ENCODE data around the gene IQSEC1. TPM values are rescaled to one million over a fixed set of nuclear protein-coding genes. Genes with fewer than 3 reads are reported as not detected.
"Not testable (repeated sequence)": the region's sequence is repeated elsewhere in the genome, so short reads cannot be mapped to it uniquely, and the experiment has no call there.

The IQSEC1 gene
- polyA plus RNA-seq, 3 donors = 29.8 to 35.8 (median 35.5) TPM

DNA sequence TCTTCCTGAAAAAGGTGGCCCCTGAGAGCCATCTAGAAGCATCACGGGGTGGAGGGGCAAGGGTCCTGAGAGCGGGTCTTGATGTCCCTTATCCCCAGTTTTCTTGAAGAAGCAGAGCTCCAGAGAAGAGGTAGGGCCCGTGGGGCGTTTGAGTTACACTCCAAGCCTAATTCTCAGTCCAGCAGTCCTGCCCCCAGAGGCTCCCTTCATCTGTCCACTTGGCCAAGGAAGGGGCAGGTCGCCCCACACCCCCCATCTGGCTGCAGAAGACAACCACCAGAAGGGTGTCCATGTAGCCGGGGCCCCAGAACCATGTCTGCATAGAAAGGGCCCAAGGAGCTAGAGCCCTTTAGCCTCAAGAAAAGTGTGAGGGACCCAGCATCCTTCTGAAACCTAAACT is 206.4 kb downstream of the IQSEC1 start:
- no peak for DNase-seq (ENCODE audit: extremely low read depth in 1 of 11, low read depth in 9 of 11, low spot score in 4 of 11)

DNA sequence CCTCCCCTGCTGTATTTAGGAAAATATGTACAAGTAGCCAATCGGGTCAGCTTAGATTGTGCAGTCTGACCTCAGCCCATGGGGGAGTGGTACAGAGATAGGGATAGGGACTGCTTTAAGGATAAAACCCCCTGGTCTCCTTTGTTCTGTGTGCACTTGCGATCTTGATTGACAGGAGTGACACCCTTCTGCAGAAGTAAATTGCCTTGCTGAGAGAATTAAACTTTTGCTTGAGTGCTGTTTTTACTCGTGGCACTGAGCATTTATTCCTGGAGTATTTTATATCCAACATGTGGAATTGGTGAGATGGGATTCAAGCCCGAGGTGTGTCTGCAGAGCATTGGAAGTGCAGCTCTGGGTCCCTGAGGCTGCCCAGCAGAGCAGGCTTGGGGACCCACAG is 208.0 kb downstream of the IQSEC1 start:
- DNase-seq (ENCODE audit: extremely low read depth in 1 of 11, low read depth in 9 of 11, low spot score in 4 of 11) = no peak

DNA sequence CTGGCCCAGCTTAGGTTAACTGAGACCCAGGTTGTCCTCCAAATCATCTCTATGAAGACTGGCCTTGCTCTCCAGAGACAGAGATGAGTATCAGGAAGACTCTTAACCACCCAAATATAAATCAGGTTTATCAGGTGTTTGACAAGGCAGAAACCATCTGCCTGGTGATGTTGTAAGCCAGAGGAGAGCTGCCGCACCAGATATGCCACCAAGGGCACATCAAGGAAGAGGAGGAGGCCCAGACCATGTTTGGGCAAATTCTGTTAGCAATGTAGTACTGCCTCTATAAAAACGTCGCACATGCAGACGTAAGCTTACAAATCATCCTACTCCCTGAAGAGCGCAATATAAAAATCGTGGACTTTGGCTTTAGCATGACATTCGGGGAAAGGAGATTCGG is 210.8 kb downstream of the IQSEC1 start:
- DNase-seq (ENCODE audit: extremely low read depth in 1 of 11, low read depth in 9 of 11, low spot score in 4 of 11) = no peak

GRCh38 chr3:12861611-12862010 is 211.6 kb downstream of the IQSEC1 start:
- no peak for DNase-seq (ENCODE audit: extremely low read depth in 1 of 11, low read depth in 9 of 11, low spot score in 4 of 11)

DNA sequence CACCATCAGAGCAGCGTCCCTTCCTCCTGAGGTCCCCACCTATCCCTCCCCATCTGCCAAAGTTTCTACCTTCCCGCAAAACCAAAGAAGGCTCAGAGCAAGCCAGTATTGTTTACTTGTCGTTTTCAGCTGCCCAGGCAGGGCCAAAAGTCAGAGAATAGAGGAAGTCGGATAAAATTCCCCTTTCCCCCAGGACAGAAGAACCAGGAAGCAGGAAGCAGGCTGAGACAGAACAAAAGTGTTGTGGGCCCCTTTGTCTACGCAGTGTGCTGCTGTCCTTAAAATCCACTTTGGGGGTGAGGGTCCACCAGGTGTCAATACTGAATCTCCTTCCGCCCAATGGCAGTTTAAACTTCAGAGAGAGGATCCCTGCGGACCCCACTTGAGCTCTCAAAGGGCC is 213.4 kb downstream of the IQSEC1 start:
- no peak for DNase-seq (ENCODE audit: extremely low read depth in 1 of 11, low read depth in 9 of 11, low spot score in 4 of 11)

- no peak for DNase-seq (ENCODE audit: extremely low read depth in 1 of 11, low read depth in 9 of 11, low spot score in 4 of 11)
Observed at GRCh38 chr3:12856626-12857025, 216.6 kb downstream of the IQSEC1 start.

DNA sequence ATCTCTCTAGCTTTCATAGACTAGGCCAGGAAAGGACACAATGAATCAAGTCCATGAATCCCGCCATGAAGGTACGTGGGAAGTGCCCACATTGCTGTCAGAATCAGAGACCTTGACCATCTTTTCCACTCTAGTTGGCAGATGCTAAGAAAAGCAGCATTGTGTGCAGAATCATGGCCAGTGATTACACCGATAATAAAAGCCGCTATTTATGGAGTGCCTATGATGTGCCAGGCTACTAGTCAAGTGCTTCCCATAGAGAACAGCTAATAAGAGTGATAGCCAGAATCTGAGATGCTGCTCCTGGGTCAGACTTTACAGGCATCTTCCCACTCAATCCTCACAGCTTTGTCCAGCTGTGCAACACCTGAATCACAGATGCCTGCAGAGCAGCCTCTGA is 218.7 kb downstream of the IQSEC1 start:
- no peak for DNase-seq (ENCODE audit: extremely low read depth in 1 of 11, low read depth in 9 of 11, low spot score in 4 of 11)

- DNase-seq (ENCODE audit: extremely low read depth in 1 of 11, low read depth in 9 of 11, low spot score in 4 of 11) = not testable (repeated sequence)
Observed at GRCh38 chr3:12853847-12854246, 219.4 kb downstream of the IQSEC1 start.

- no peak for DNase-seq (ENCODE audit: extremely low read depth in 1 of 11, low read depth in 9 of 11, low spot score in 4 of 11)
Observed at GRCh38 chr3:12852201-12852600, 221.0 kb downstream of the IQSEC1 start.

Other genes starting within 250 kb of the IQSEC1 start
- gene RPL32, start 231.9 kb downstream of the IQSEC1 start, polyA plus RNA-seq (ENCODE audit: insufficient read length in 3 of 3) = 1,000 to 10,000 TPM; 1,974 to 2,375 (median 2,193) TPM

Measured in renal cortex interstitium (tissue), 11 donors.